Mesenchymal stem cell (in vitro differentiated cells and primary cell): ENCODE measurements around the gene TUBA4B.

Experiments used
- DNase-seq: peaks from one replicate; pipeline ENCODE4 v3.0.0-alpha.2; 2013
- H2AFZ ChIP-seq: one replicate; pipeline ENCODE4 v1.6.1; 2013; ENCODE audit warnings: low read depth, mild to moderate bottlenecking, control low read depth, inconsistent platforms, low read length, moderate library complexity
- H2AK5ac ChIP-seq: 2 replicates; pipeline ENCODE4 v1.6.1; 2013; ENCODE audit warnings: low read length, moderate library complexity, mild to moderate bottlenecking, inconsistent platforms; ENCODE audit not compliant: severe bottlenecking
- H2BK120ac ChIP-seq: one replicate; pipeline ENCODE4 v1.6.1; 2013; ENCODE audit warnings: low read depth, mild to moderate bottlenecking, inconsistent platforms, low read length, moderate library complexity
- H2BK12ac ChIP-seq, 2 experiments: one replicate each; pipeline ENCODE4 v1.6.1; 2013; ENCODE audit warnings: inconsistent platforms in 2 of 2, low read length in 2 of 2, mild to moderate bottlenecking in 2 of 2, moderate library complexity in 2 of 2, control low read depth in 1 of 2
- H2BK15ac ChIP-seq: one replicate; pipeline ENCODE4 v1.6.1; 2013; ENCODE audit warnings: mild to moderate bottlenecking, low read depth, inconsistent platforms; ENCODE audit not compliant: poor library complexity, severe bottlenecking
- H2BK5ac ChIP-seq: 2 replicates; pipeline ENCODE4 v1.6.1; 2013; ENCODE audit warnings: low read depth, mild to moderate bottlenecking, low read length, control low read depth, inconsistent platforms; ENCODE audit not compliant: poor library complexity, severe bottlenecking
- H3K14ac ChIP-seq, 2 experiments: one replicate each; pipeline ENCODE4 v1.6.1; 2013; ENCODE audit warnings: inconsistent platforms in 2 of 2, low read length in 2 of 2, control low read depth in 1 of 2, mild to moderate bottlenecking in 1 of 2, moderate library complexity in 1 of 2
- H3K18ac ChIP-seq, 2 experiments: one replicate each; pipeline ENCODE4 v1.6.1; 2013; ENCODE audit warnings: inconsistent platforms in 2 of 2, low read length in 2 of 2, control low read depth in 1 of 2, low read depth in 1 of 2, mild to moderate bottlenecking in 1 of 2
- H3K23ac ChIP-seq, 2 experiments: one replicate each; pipeline ENCODE4 v1.6.1; 2013; ENCODE audit warnings: inconsistent platforms in 2 of 2, low read length in 2 of 2, mild to moderate bottlenecking in 2 of 2, moderate library complexity in 2 of 2, control low read depth in 1 of 2
- H3K27ac ChIP-seq: 2 replicates; pipeline ENCODE4 v1.5.1; 2013; ENCODE audit warnings: mild to moderate bottlenecking, moderate library complexity, low read length, control low read depth, inconsistent platforms; ENCODE audit not compliant: poor library complexity, severe bottlenecking
- H3K27me3 ChIP-seq, 2 experiments: 2 replicates each; pipeline versions ENCODE4 v1.6.1 to v1.7.0; 2013; ENCODE audit warnings: low read length in 2 of 2, mild to moderate bottlenecking in 2 of 2, moderate library complexity in 2 of 2, control low read depth in 1 of 2, inconsistent platforms in 1 of 2; ENCODE audit not compliant: control insufficient read depth in 1 of 2, insufficient read depth in 1 of 2
- H3K36me3 ChIP-seq, 2 experiments: 2 replicates each; pipeline versions ENCODE4 v1.6.1 to v1.7.0; 2013; ENCODE audit warnings: low read length in 2 of 2, control low read depth in 1 of 2, inconsistent platforms in 1 of 2, low read depth in 1 of 2, mild to moderate bottlenecking in 1 of 2; ENCODE audit not compliant: insufficient read depth in 2 of 2, control insufficient read depth in 1 of 2
- H3K4ac ChIP-seq, 2 experiments: one replicate each; pipeline ENCODE4 v1.6.1; 2013; ENCODE audit warnings: inconsistent platforms in 2 of 2, low read length in 2 of 2, mild to moderate bottlenecking in 2 of 2, moderate library complexity in 2 of 2, control low read depth in 1 of 2, low read depth in 1 of 2
- H3K4me1 ChIP-seq: 2 replicates; pipeline ENCODE4 v1.6.1; 2013; ENCODE audit warnings: low read depth, low read length, control low read depth; ENCODE audit not compliant: control insufficient read depth, insufficient read depth
- H3K4me2 ChIP-seq: 2 replicates; pipeline ENCODE4 v1.6.1; 2013; ENCODE audit warnings: low read length, mild to moderate bottlenecking, inconsistent platforms; ENCODE audit not compliant: poor library complexity, severe bottlenecking
- H3K4me3 ChIP-seq, 2 experiments: 2 replicates each; pipeline versions ENCODE4 v1.5.1 to v1.7.0; 2013; ENCODE audit warnings: low read length in 2 of 2, mild to moderate bottlenecking in 2 of 2, control low read depth in 1 of 2, low read depth in 1 of 2; ENCODE audit not compliant: insufficient read depth in 1 of 2
- H3K79me1 ChIP-seq: replicated peaks from 2 replicates; pipeline ENCODE4 v1.6.1; 2013; ENCODE audit warnings: mild to moderate bottlenecking, control low read depth, low read length, inconsistent platforms; ENCODE audit not compliant: poor library complexity, severe bottlenecking
- H3K9ac ChIP-seq: 2 replicates; pipeline ENCODE4 v1.7.0; 2013; ENCODE audit warnings: mild to moderate bottlenecking, low read length, moderate library complexity
- H3K9me3 ChIP-seq: 2 replicates; pipeline ENCODE4 v1.7.0; 2013; ENCODE audit warnings: mild to moderate bottlenecking, low read length; ENCODE audit not compliant: control insufficient read depth
- H4K8ac ChIP-seq: one replicate; pipeline ENCODE4 v1.6.1; 2013; ENCODE audit warnings: inconsistent platforms, mild to moderate bottlenecking, low read length, moderate library complexity
- H4K91ac ChIP-seq: one replicate; pipeline ENCODE4 v1.6.1; 2013; ENCODE audit warnings: mild to moderate bottlenecking, low read length, inconsistent platforms
- WGBS: methylation state at CpG from one replicate; pipeline ENCODE4 v1.1.7; 2013; ENCODE audit warnings: mixed read lengths; 5-methylcytosine and 5-hydroxymethylcytosine counted together

The TUBA4B gene

GRCh38 chr2:219269362-219270054, 16.5 kb downstream of the TUBA4B start:
- no peak overlapping the region for H2AFZ ChIP-seq
- H2BK5ac ChIP-seq = no peak overlapping the region
- H3K4me1 ChIP-seq = peaks cover 20% of the 10 kb centered on the region
- no peak overlapping the region for H2BK15ac ChIP-seq
- H3K9me3 ChIP-seq = no peaks in the 10 kb centered on the region
- H3K79me1 ChIP-seq = no peaks in the 10 kb centered on the region
- H4K91ac ChIP-seq = no peak overlapping the region
- no peak overlapping the region for H2BK120ac ChIP-seq
- H3K36me3 ChIP-seq = no peaks in the 10 kb centered on the region
- H2AK5ac ChIP-seq = no peak overlapping the region
- H3K27me3 ChIP-seq = peaks cover 3 to 11% of the 10 kb centered on the region in 2 experiments
- no peak overlapping the region for H3K4ac ChIP-seq
- no peak overlapping the region for H3K9ac ChIP-seq
- no peak overlapping the region for H3K4me3 ChIP-seq
- no peak overlapping the region for H3K18ac ChIP-seq
- no peak overlapping the region for H3K14ac ChIP-seq
- no peak overlapping the region for H4K8ac ChIP-seq
- no peak overlapping the region for H3K27ac ChIP-seq
- H2BK12ac ChIP-seq = no peak overlapping the region
- H3K4me2 ChIP-seq = no peak overlapping the region
- 82% methylated on average over 8 of the region's 8 CpGs for whole genome bisulfite sequencing
- no peak overlapping the region for H3K23ac ChIP-seq
- no peak for DNase-seq

GRCh38 chr2:219270055-219270372, 17.0 kb downstream of the TUBA4B start:
- H3K4ac ChIP-seq = no peak overlapping the region
- no peak overlapping the region for H2AK5ac ChIP-seq
- H2BK5ac ChIP-seq = no peak overlapping the region
- no peak overlapping the region for H3K9ac ChIP-seq
- no peaks in the 10 kb centered on the region for H3K79me1 ChIP-seq
- WGBS = 89% methylated on average over 5 of the region's 5 CpGs
- no peak for DNase-seq
- no peaks in the 10 kb centered on the region for H3K9me3 ChIP-seq
- no peak overlapping the region for H2BK15ac ChIP-seq
- peaks cover 3 to 11% of the 10 kb centered on the region in 2 experiments for H3K27me3 ChIP-seq
- no peak overlapping the region for H2BK120ac ChIP-seq
- no peak overlapping the region for H3K23ac ChIP-seq
- no peak overlapping the region for H3K4me3 ChIP-seq
- H3K36me3 ChIP-seq = no peaks in the 10 kb centered on the region
- no peak overlapping the region for H4K8ac ChIP-seq
- no peak overlapping the region for H3K14ac ChIP-seq
- H3K4me2 ChIP-seq = no peak overlapping the region
- H2BK12ac ChIP-seq = no peak overlapping the region
- H3K18ac ChIP-seq = no peak overlapping the region
- H3K27ac ChIP-seq = no peak overlapping the region
- peaks cover 21% of the 10 kb centered on the region for H3K4me1 ChIP-seq
- H2AFZ ChIP-seq = no peak overlapping the region
- H4K91ac ChIP-seq = no peak overlapping the region

DNA sequence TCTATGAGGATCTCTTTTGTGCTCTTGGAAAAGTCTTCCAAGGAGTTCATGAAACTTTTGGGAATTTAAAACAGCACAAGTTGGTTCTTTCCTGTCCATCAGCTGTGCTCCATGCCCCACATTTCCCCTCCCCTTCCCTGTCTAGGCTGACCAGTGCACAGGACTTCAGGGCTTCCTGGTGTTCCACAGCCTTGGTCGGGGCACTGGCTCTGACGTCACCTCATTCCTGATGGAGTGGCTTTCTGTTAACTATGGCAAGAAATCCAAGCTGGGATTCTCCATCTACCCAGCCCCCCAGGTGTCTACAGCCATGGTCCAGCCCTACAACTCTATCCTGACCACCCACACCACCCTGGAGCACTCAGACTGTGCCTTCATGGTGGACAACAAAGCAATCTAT, 18.0 kb downstream of the TUBA4B start:
- 97% methylated on average over 2 of the region's 2 CpGs for WGBS
- H3K9me3 ChIP-seq = no peaks in the 10 kb centered on the region
- no peaks in the 10 kb centered on the region for H3K79me1 ChIP-seq
- no peak overlapping the region for H2AK5ac ChIP-seq
- no peak overlapping the region for H3K18ac ChIP-seq
- H3K14ac ChIP-seq = no peak overlapping the region
- no peak overlapping the region for H2BK15ac ChIP-seq
- DNase-seq = no peak
- H3K9ac ChIP-seq = no peak overlapping the region
- peaks cover 3 to 11% of the 10 kb centered on the region in 2 experiments for H3K27me3 ChIP-seq
- H2AFZ ChIP-seq = no peak overlapping the region
- H3K36me3 ChIP-seq = no peaks in the 10 kb centered on the region
- H3K23ac ChIP-seq = no peak overlapping the region
- peaks cover 21% of the 10 kb centered on the region for H3K4me1 ChIP-seq
- no peak overlapping the region for H3K4me3 ChIP-seq
- H3K27ac ChIP-seq = no peak overlapping the region
- no peak overlapping the region for H4K91ac ChIP-seq
- H4K8ac ChIP-seq = no peak overlapping the region
- H2BK120ac ChIP-seq = no peak overlapping the region
- H3K4ac ChIP-seq = no peak overlapping the region
- H2BK12ac ChIP-seq = no peak overlapping the region
- H3K4me2 ChIP-seq = no peak overlapping the region
- H2BK5ac ChIP-seq = no peak overlapping the region

- no peak overlapping the region for H3K27ac ChIP-seq
- no peak overlapping the region for H2BK12ac ChIP-seq
- H3K4ac ChIP-seq = no peak overlapping the region
- DNase-seq = no peak
- no peaks in the 10 kb centered on the region for H3K36me3 ChIP-seq
- H3K14ac ChIP-seq = no peak overlapping the region
- H3K79me1 ChIP-seq = no peaks in the 10 kb centered on the region
- no peak overlapping the region for H2BK5ac ChIP-seq
- WGBS = 91% methylated on average over 4 of the region's 4 CpGs
- H3K23ac ChIP-seq = no peak overlapping the region
- no peak overlapping the region for H3K4me3 ChIP-seq
- no peak overlapping the region for H3K9ac ChIP-seq
- H2AFZ ChIP-seq = no peak overlapping the region
- no peak overlapping the region for H4K8ac ChIP-seq
- H2BK15ac ChIP-seq = no peak overlapping the region
- H3K4me1 ChIP-seq = peaks cover 21% of the 10 kb centered on the region
- no peaks in the 10 kb centered on the region for H3K9me3 ChIP-seq
- no peak overlapping the region for H3K18ac ChIP-seq
- peaks cover 0 to 11% of the 10 kb centered on the region in 2 experiments for H3K27me3 ChIP-seq
- H4K91ac ChIP-seq = no peak overlapping the region
- H3K4me2 ChIP-seq = no peak overlapping the region
- H2BK120ac ChIP-seq = no peak overlapping the region
- no peak overlapping the region for H2AK5ac ChIP-seq
These were observed 19.3 kb downstream of the TUBA4B start for GRCh38 chr2:219272356-219272755.
